ENCODE results near the gene EBF4.
"Not testable (repeated sequence)": the region's sequence is repeated elsewhere in the genome, so short reads cannot be mapped to it uniquely, and the experiment has no call there.

Gene EBF4

DNA sequence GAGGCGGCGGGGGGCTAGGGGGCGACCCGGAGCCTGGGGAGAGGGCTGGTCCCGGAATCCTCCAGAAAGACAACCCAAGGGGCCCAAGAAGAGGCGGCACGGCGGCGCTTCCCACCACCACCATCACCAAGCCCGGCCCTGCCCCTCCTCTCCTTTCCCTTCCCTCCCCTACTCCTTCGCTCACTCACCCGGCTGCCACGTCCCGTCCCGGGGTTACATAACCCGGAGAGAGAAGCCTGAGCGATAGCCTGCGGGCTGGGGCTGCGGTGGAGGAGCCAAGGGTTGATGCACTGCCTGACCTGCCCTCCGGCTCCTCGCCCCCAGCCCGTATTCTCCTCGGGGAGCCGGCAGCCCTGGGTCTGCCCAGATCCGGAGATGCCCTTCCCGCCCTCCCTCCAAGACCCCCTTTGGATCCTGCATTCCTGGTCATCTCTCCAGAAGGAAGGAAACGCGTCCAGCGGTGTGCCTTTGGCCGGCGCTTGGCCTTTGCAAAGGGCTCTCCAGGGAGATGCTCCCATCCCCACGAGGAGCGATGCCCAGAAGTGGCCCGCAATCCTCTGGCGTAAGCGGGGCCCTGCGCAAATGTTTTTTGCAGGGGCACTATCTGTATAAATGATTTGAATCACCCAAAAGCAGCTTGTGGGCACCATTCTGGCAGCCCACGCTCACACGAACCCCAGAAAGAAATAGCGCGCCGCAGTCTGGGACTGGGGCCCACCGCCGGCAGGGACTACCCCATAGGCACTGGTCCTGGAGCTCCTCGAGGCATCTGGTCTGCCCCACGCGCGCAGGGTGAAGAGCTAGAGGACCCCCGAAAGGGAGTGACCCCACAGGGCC lies 112.5 kb downstream of the EBF4 start:
- Histone ChIP-seq H4K20me1 (ENCODE audit: insufficient read depth, low read length) (no peaks in the 10 kb centered on the region), H3K4me2 (ENCODE audit: low read length) (no peak overlapping the region), H3K9ac (ENCODE audit: low read length) (no peak overlapping the region), H3K79me2 (ENCODE audit: low read length) (no peaks in the 10 kb centered on the region), H3K4me3 (ENCODE audit: low read length) (no peak overlapping the region), H2AFZ (ENCODE audit: low read depth, low read length) (no peak overlapping the region), H3K27ac (ENCODE audit: low read length) (no peak overlapping the region), H3K9me3 (ENCODE audit: insufficient read depth, low read length) (no peaks in the 10 kb centered on the region), H3K4me1 (ENCODE audit: low read length) (peaks cover 9% of the 10 kb centered on the region), H3K36me3 (replicated peaks; ENCODE audit: low read depth, low read length) (no peaks in the 10 kb centered on the region), H3K27me3 (ENCODE audit: low read depth, low read length) (peaks cover 36% of the 10 kb centered on the region)
- no peak for TF ChIP-seq EZH2phosphoT487 (IDR thresholded peaks at IDR 0.05; ENCODE audit: low read depth)
- TF ChIP-seq, protein P1, sequence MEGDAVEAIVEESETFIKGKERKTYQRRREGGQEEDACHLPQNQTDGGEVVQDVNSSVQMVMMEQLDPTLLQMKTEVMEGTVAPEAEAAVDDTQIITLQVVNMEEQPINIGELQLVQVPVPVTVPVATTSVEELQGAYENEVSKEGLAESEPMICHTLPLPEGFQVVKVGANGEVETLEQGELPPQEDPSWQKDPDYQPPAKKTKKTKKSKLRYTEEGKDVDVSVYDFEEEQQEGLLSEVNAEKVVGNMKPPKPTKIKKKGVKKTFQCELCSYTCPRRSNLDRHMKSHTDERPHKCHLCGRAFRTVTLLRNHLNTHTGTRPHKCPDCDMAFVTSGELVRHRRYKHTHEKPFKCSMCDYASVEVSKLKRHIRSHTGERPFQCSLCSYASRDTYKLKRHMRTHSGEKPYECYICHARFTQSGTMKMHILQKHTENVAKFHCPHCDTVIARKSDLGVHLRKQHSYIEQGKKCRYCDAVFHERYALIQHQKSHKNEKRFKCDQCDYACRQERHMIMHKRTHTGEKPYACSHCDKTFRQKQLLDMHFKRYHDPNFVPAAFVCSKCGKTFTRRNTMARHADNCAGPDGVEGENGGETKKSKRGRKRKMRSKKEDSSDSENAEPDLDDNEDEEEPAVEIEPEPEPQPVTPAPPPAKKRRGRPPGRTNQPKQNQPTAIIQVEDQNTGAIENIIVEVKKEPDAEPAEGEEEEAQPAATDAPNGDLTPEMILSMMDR (IDR thresholded peaks at IDR 0.05; ENCODE audit: low read depth, low read length) = no peak

DNA sequence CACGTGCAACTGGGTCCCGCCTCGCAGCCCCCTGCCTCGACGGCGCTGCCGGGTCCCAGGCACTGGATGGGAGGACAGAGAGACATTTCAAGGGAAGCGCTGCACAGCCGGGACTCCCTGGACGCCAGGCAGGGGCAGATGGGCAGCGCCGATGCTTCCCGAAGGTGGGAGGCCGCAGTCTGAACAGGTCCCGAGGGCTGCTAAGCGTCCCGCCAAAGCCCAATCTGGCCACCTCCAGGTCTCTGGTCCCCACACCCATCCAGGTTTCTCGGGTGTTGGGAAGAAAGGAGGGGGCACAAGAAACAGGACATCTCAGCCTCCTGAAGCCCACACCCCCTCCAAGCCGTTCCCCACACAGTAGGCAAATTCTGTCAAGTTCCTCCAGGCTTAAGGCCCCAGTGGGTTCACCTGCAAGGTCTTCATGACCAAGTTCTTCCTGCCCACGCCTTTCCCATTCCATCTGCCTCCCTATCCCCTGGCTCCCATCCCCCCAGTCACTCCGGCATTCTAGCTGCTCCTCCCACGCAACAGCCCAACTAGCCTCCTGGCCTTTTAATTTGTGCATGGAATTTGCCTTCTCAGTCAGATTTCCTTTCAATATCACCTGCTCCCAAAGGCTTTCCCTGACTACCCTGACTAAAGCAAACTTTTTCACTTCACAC lies 113.2 kb downstream of the EBF4 start:
- Histone ChIP-seq H3K79me2 (ENCODE audit: low read length) (no peaks in the 10 kb centered on the region), H3K4me2 (ENCODE audit: low read length) (no peak overlapping the region), H3K27ac (ENCODE audit: low read length) (no peak overlapping the region), H3K9me3 (ENCODE audit: insufficient read depth, low read length) (no peaks in the 10 kb centered on the region), H3K36me3 (replicated peaks; ENCODE audit: low read depth, low read length) (no peaks in the 10 kb centered on the region), H3K9ac (ENCODE audit: low read length) (no peak overlapping the region), H4K20me1 (ENCODE audit: insufficient read depth, low read length) (no peaks in the 10 kb centered on the region), H2AFZ (ENCODE audit: low read depth, low read length) (no peak overlapping the region), H3K4me3 (ENCODE audit: low read length) (no peak overlapping the region), H3K27me3 (ENCODE audit: low read depth, low read length) (peaks cover 36% of the 10 kb centered on the region), H3K4me1 (ENCODE audit: low read length) (peaks cover 8% of the 10 kb centered on the region)
- TF ChIP-seq EZH2phosphoT487 (IDR thresholded peaks at IDR 0.05; ENCODE audit: low read depth) = no peak
- TF ChIP-seq, protein P1 (IDR thresholded peaks at IDR 0.05; ENCODE audit: low read depth, low read length) = no peak

DNA sequence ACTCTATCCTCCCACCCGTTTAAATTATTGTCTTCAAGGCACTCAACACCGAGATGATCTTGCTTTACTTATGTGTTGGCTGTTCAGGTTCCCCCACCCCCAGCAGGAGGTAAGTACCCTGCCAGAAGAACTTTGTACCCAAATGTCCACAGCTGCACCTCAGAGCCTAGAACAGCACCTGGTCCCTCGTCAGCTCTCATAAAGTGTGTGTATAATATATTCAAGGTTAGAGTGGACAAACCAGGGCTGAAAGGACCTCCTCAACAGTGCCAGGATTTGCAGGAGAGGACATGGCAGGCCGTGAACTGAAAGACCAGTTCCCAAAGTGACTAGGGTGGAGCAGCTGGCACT lies 113.7 kb downstream of the EBF4 start:
- Histone ChIP-seq H3K27me3 (ENCODE audit: low read depth, low read length) (peaks cover 34% of the 10 kb centered on the region), H2AFZ (ENCODE audit: low read depth, low read length) (no peak overlapping the region), H3K27ac (ENCODE audit: low read length) (no peak overlapping the region), H3K9ac (ENCODE audit: low read length) (no peak overlapping the region), H3K9me3 (ENCODE audit: insufficient read depth, low read length) (no peaks in the 10 kb centered on the region), H3K79me2 (ENCODE audit: low read length) (no peaks in the 10 kb centered on the region), H3K4me3 (ENCODE audit: low read length) (no peak overlapping the region), H3K4me1 (ENCODE audit: low read length) (peaks cover 2% of the 10 kb centered on the region), H3K36me3 (replicated peaks; ENCODE audit: low read depth, low read length) (no peaks in the 10 kb centered on the region), H3K4me2 (ENCODE audit: low read length) (no peak overlapping the region), H4K20me1 (ENCODE audit: insufficient read depth, low read length) (no peaks in the 10 kb centered on the region)
- no peak for TF ChIP-seq EZH2phosphoT487 (IDR thresholded peaks at IDR 0.05; ENCODE audit: low read depth)
- TF ChIP-seq, protein P1 (IDR thresholded peaks at IDR 0.05; ENCODE audit: low read depth, low read length) = no peak

DNA sequence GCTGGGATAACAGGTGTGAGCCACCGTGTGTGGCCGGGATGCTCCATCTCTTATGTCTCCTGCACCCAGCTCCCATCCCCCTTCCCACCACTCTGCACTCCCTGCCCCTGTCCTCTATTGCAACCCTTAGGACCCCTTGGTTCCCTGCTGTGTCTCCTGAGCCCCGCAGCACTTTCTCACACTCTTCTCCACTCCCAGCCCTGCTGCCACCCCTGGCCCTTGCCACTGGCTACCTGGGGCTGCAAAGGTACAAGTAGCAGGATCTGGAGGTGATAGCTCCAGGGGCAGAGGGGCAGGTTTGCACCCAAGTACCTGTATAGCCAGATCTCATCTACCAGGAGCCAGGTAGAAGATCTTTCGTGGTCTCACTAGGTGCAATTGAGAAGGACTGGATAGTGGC lies 114.4 kb downstream of the EBF4 start:
- Histone ChIP-seq H3K9me3 (ENCODE audit: insufficient read depth, low read length) (peaks cover 2% of the 10 kb centered on the region), H3K9ac (ENCODE audit: low read length) (no peak overlapping the region), H2AFZ (ENCODE audit: low read depth, low read length) (no peak overlapping the region), H3K36me3 (replicated peaks; ENCODE audit: low read depth, low read length) (no peaks in the 10 kb centered on the region), H3K4me3 (ENCODE audit: low read length) (no peak overlapping the region), H3K27ac (ENCODE audit: low read length) (no peak overlapping the region), H4K20me1 (ENCODE audit: insufficient read depth, low read length) (no peaks in the 10 kb centered on the region), H3K4me2 (ENCODE audit: low read length) (no peak overlapping the region), H3K79me2 (ENCODE audit: low read length) (no peaks in the 10 kb centered on the region), H3K4me1 (ENCODE audit: low read length) (no peaks in the 10 kb centered on the region), H3K27me3 (ENCODE audit: low read depth, low read length) (peaks cover 32% of the 10 kb centered on the region; the same call in 1 of the 2 replicates)
- TF ChIP-seq EZH2phosphoT487 (IDR thresholded peaks at IDR 0.05; ENCODE audit: low read depth) = no peak
- TF ChIP-seq, protein P1 (IDR thresholded peaks at IDR 0.05; ENCODE audit: low read depth, low read length) = no peak

DNA sequence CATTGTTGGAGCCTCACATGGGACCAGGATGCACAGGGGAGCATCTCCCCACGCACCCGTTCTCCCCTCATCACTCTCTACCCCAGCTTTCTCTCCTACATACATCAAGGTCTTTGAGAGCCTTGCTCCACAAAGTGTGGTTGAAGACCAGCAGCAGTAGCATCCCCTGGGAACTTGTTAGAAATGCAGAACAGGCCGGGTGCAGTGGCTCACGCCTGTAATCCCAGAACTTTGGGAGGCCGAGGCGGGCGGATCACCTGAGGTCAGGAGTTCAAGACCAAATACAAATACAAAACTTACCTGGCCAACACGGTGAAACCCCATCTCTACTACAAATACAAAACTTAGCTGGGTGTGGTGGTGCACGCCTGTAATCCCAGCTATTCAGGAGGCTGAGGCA lies 115.3 kb downstream of the EBF4 start:
- not testable (repeated sequence) for H3K79me2 ChIP-seq (ENCODE audit: low read length); H2AFZ ChIP-seq (ENCODE audit: low read depth, low read length); H4K20me1 ChIP-seq (ENCODE audit: insufficient read depth, low read length); H3K4me1 ChIP-seq (ENCODE audit: low read length); H3K4me2 ChIP-seq (ENCODE audit: low read length); H3K4me3 ChIP-seq (ENCODE audit: low read length); H3K9ac ChIP-seq (ENCODE audit: low read length); H3K9me3 ChIP-seq (ENCODE audit: insufficient read depth, low read length); H3K27ac ChIP-seq (ENCODE audit: low read length); H3K36me3 ChIP-seq (replicated peaks; ENCODE audit: low read depth, low read length)
- H3K27me3 ChIP-seq (ENCODE audit: low read depth, low read length) = peaks cover 30% of the 10 kb centered on the region; the same call in 1 of the 2 replicates
